ENCODE results near the gene CNIH3.

- TF ChIP-seq, protein P1, sequence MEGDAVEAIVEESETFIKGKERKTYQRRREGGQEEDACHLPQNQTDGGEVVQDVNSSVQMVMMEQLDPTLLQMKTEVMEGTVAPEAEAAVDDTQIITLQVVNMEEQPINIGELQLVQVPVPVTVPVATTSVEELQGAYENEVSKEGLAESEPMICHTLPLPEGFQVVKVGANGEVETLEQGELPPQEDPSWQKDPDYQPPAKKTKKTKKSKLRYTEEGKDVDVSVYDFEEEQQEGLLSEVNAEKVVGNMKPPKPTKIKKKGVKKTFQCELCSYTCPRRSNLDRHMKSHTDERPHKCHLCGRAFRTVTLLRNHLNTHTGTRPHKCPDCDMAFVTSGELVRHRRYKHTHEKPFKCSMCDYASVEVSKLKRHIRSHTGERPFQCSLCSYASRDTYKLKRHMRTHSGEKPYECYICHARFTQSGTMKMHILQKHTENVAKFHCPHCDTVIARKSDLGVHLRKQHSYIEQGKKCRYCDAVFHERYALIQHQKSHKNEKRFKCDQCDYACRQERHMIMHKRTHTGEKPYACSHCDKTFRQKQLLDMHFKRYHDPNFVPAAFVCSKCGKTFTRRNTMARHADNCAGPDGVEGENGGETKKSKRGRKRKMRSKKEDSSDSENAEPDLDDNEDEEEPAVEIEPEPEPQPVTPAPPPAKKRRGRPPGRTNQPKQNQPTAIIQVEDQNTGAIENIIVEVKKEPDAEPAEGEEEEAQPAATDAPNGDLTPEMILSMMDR (IDR thresholded peaks at IDR 0.05) = no peak
- no peak for TF ChIP-seq POLR2AphosphoS5 (IDR thresholded peaks at IDR 0.05)
- TF ChIP-seq POLR2A (IDR thresholded peaks at IDR 0.05) = no peak
Measured at GRCh38 chr1:224632381-224632871, 16.3 kb downstream of the CNIH3 start.
